Measurements from ENCODE around the gene BCL2.

Gene BCL2

GRCh38 chr18:63309422-63309821 is 10.1 kb downstream of the BCL2 start:
- DNase-seq (ENCODE audit: low read depth) = no peak

DNA sequence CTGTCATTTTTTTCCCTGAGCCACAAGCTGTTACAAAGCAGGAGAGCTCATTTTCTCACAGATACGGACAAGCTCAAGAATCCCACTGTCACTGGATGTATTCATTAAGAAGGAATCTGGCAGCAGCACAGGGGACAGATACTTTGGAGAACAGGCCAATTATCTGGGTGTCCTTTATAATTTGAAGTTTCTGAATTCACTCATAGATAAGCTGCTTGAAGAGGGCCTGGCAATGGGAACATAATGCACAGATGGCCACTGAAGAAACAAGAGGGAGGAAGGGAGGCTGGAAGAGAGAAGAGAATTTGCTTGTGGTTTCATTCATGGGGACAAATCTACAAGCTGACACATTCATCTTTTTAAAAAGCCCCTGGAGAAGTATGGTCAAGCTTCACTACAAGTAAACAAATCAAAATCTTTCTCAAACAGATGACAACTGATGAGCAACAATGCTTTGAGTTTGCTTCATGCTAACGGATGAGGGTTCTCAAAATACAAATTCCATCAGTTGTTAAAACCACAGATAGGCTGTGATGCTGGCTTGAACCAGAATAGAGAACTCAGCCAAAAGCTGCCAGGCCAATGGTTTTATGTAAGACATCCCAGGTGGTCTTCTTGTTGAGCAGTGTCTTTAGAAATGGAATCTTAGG is 11.9 kb downstream of the BCL2 start:
- no peak for DNase-seq (ENCODE audit: low read depth)

DNA sequence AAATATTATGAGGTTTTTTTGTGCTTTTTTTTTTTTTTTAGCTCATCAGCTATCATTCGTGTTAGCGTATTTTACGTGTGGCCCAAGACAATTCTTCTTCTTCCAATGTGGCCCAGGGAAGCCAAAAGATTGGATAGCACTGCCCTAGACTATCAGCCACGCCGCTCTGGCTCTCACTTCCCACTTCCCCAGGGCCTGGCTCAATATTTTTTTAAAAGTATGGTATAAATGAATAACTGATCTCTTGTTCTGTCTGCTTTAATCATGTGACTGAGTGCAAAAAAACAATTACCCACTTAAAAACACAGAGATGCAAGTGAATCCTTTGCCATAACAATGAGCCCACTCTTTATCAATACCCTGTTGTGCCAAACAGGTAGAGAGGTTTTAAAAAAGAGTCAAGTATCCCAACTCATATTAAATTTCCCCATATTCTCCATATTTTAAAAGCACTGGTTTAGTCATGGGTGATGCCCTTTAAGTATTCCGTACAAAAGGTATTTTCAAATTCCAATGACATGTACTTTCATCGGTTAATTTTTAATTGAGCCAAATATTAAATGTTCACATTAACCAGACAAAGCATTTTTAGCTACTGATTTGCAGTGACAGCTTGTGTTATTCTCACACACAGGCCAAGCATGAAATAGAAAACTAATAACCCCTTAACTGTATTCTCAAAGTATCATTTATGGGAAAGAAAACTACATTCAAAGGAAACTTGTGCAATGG is 12.6 kb downstream of the BCL2 start:
- no peak for DNase-seq (ENCODE audit: low read depth)

- no peak for DNase-seq (ENCODE audit: low read depth)
Observed at GRCh38 chr18:63306249-63306648, 13.3 kb downstream of the BCL2 start.

- no peak for DNase-seq (ENCODE audit: low read depth)
Observed at GRCh38 chr18:63303547-63303946, 16.0 kb downstream of the BCL2 start.

DNA sequence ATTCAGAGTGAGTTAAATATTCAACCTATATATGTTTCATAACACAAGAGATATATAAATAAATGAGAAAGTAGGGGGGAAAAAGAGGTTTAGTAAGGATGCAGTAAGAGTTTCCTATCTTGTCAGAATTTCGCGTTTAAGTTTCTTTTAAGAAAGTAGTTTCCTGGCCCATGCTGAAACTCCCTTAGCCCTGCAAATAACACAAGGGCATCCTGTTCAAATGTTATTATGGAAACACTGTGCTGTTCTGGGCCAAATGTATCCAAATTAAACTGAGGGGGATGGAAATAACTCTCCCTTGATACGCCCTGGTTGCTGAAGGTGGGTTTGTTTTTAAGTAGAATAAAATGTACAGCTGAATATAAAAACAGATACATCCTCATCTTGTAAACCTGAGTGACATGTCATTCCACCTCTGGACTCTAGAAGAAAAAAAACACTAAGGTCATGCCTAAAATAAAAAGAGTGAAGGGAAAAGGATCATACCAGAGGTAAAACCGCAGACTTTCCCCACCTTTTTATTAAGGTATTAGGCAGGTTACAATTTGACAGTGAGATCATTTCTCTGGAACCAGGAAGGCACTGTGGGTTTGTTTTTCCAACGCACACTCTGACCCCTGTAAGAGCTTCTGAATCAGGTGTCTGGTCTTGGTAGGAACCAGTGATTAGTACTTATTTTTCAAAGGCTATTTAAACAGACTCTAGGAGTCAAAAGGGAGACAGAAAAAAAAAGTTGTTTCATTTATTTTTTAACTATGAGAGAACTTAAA is 16.7 kb downstream of the BCL2 start:
- DNase-seq (ENCODE audit: low read depth) = no peak

DNA sequence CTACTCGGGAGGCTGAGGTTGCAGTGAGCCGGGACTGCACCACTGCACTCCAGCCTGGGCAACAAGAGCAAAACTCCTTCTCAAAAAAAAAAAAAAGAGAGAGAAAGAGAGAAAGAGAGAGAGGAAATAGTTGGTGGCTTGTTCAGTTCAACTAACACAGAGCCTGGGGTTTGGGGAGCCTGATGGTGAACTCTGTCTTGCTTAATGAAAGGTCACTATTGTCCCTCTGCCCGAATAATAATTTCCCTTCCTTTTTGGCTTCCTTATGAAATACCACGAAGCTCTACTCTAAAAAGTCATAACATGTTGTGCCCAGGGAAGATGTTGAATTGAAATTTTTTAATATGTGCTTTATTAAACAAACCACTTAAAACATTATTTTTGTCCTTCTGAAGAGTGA is 17.3 kb downstream of the BCL2 start:
- no peak for DNase-seq (ENCODE audit: low read depth)

DNA sequence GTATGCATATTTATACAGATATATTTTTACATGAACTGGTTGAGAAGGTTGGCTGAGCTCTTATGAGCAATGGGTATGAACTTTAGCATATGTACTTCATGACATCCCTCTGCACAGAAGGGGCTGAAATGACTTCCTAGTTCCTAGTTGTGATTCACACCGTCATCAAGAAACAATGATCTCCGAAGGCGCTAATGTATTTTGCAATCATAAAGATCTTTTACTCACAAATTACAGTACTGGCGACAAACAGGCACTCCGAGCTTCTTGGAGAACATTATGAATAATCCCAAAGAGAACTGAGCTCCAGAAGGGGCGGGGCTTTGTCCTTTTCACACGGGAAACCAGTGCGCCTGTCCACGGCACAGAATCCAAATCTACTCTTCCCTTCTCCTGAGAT is 18.1 kb downstream of the BCL2 start:
- no peak for DNase-seq (ENCODE audit: low read depth)

GRCh38 chr18:63299837-63300745 is 19.5 kb downstream of the BCL2 start:
- DNase-seq (ENCODE audit: low read depth) = no peak

DNA sequence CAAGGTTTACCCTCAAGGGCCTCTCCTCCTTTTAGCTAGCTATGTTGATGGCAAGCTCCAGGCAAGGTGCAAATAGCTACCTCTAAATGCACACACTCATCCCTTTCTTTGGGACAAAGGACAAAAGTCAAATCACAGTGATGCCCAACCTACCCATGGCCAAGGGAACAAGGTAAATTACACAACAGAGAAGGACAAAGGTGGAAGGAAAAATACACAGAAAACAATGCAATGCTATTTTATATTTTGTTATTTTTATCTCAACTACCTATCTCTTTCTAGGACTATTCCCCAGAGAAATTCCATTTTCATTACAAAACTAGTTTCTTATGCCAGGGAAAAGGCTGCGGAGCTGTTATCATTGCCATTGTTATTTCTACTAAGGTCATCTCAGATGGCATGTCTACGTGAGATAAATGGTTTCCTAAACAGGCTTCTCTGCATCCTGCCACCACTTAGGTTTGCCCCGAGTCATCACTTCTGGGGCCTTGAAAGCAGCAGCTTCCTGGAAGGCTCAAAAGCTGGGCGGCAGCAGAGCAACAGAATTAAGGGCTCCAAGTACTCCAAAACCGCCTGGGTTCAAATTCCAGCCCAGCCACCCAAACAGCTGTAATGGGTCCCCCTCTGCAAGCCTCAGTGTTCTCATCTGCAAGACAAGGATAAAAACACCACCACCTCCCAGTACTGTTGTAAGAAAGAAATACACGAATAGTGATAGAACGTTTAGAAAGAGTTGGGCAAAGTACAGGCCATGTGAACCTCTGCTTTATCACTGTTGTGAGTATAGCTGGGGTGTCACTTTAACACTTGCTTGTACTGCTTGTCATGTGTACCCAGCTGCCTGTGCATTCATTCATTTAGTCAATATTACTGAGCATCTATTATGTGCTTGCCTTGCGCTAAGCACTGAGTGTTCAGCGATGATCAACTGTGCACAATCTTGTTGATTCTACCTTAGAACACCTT is 20.9 kb downstream of the BCL2 start:
- DNase-seq (ENCODE audit: low read depth) = no peak

GRCh38 chr18:63297687-63298399 is 21.7 kb downstream of the BCL2 start:
- DNase-seq (ENCODE audit: low read depth) = no peak

GRCh38 chr18:63293935-63294334 is 25.6 kb downstream of the BCL2 start:
- DNase-seq (ENCODE audit: low read depth) = no peak

DNA sequence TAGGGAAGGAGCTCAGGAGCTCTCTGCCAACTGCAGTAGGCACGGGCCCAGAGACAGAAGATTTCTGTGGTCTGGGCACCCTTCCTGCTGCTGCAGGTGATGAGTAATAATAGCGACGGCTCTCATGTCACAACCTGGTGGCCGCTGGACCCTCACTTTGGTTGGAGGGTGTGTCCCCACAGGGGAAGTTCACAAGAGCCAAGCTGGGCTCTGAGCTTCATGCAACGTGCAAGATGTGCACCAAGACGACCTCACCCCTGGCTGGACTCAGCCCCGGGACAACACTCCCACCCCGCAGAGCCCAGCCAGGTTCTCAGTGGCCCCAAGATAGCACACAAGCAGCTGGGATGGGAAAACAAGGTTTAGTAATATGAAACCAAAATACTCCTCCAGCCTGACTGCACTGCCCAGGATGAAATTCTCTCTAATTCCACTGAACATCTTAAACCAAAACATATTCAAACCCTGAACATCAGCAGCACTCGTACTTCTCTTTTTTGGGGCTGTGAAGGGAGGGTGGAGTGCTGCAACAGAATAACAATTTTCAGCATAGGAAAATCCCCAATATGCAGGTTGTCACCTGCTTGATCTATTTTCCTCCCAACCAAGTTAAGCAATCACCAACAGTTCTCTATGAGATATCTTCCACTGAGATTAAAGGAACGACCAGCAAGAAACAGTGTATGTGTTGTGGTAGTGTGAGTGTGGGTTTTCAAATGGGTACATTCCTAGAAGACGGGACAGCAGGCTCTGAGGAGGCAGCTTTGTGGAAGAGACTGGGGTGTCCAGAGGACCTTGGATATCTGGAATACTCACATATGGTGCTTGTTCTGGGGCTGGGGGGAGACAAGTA is 26.5 kb downstream of the BCL2 start:
- DNase-seq (ENCODE audit: low read depth) = no peak

- no peak for DNase-seq (ENCODE audit: low read depth)
Observed at GRCh38 chr18:63291278-63291677, 28.3 kb downstream of the BCL2 start.

DNA sequence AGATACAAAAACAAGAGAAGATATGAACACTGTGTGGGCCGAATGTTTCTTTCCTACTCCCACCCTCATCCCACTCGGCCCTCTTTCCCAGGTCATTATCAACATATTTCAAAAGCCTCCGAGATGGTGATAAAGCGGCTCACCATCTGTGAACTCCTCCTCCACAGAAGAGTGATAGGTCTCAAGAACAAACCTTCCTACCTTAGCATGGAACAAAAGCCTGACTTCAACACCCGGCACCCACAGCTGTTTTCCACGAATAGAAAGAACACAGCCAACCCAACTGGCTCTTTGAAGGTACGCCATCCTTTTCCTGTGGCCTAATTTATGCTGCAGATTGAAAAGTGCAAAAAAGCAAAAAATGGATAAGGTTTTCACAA is 28.8 kb downstream of the BCL2 start:
- no peak for DNase-seq (ENCODE audit: low read depth)

GRCh38 chr18:63290166-63290820 is 29.3 kb downstream of the BCL2 start:
- no peak for DNase-seq (ENCODE audit: low read depth)

DNA sequence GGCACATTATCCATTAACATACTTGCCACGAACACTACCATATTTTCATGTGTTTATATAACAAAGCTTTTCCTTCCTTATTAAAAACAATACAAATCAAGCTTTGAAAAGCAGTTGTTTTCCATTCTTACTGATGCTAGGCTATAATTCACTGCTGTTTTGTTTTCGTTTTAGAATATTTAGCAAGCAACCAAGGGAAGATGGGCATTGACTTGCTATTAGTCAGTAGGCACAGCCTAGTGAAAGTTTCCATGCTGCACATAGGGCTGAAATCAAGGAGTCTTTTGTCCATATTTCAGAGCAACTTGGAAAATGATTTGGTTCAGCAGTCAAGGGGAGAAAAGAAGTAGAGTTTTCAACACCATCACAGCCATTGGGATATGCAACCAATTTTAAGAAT is 31.3 kb downstream of the BCL2 start:
- no peak for DNase-seq (ENCODE audit: low read depth)

- DNase-seq (ENCODE audit: low read depth) = no peak
Observed at GRCh38 chr18:63287691-63288220, 31.8 kb downstream of the BCL2 start.

GRCh38 chr18:63286926-63287325 is 32.6 kb downstream of the BCL2 start:
- DNase-seq (ENCODE audit: low read depth) = no peak
